PC-3 (cell line): ENCODE results near the gene BACH2. TPM values are rescaled to one million over a fixed set of nuclear protein-coding genes. Genes with fewer than 3 reads are reported as not detected.

Experiments
- ATAC-seq: fragments of 200-7000 bp; cut with Tn5 transposase; 2 replicates; pipeline ENCODE4 v1.9.1; 2020; ENCODE audit warnings: mild to moderate bottlenecking, moderate library complexity
- BruUV-seq: library from RNA; stranded (reverse); fragments of 400-500 nt; replicated peaks from 2 replicates; lab custom pipeline; 2021; lab: Mats Ljungman, UMichigan
- CTCF ChIA-PET: fragments of 300-600 bp; sonication (Branson Sonifier 250); formaldehyde crosslinking; loops from one replicate; lab custom pipeline; 2022; ENCODE audit warnings: antibody characterized with exemption; lab: Charles Lee
- POLR2A ChIA-PET: fragments of 300-600 bp; sonication (Branson Sonifier 250); formaldehyde crosslinking; loops from one replicate; lab custom pipeline; 2022; ENCODE audit warnings: antibody characterized with exemption; ENCODE audit not compliant: unreplicated experiment; lab: Charles Lee
- DNase-seq: peaks from one replicate; pipeline ENCODE4 v3.0.0-alpha.2; 2015
- H2AFZ ChIP-seq: fragments of 300-600 bp; sonication (generic); 2 replicates; pipeline ENCODE4 v1.6.0; 2016; ENCODE audit warnings: antibody characterized with exemption, low read length
- H3F3A ChIP-seq: fragments of 300-600 bp; sonication (generic); one replicate; pipeline ENCODE4 v1.6.0; 2017; ENCODE audit warnings: antibody characterized with exemption, low read length, control low read depth, mild to moderate bottlenecking; ENCODE audit not compliant: unreplicated experiment
- H3K27ac ChIP-seq: fragments of 300-600 bp; sonication (generic); 2 replicates; pipeline ENCODE4 v1.5.1; 2016; ENCODE audit warnings: mild to moderate bottlenecking, low read length
- H3K27me3 ChIP-seq: fragments of 300-600 bp; sonication (generic); 2 replicates; pipeline ENCODE4 v1.6.1; 2016; ENCODE audit warnings: low read length, mixed read lengths
- H3K36me3 ChIP-seq: fragments of 300-600 bp; sonication (generic); 2 replicates; pipeline ENCODE4 v1.6.1; 2016; ENCODE audit warnings: low read depth, mixed run types, low read length, mixed read lengths
- H3K4me1 ChIP-seq: fragments of 300-600 bp; sonication (generic); 2 replicates; pipeline ENCODE4 v1.5.1; 2016; ENCODE audit warnings: low read length; ENCODE audit not compliant: insufficient read depth
- H3K4me2 ChIP-seq: fragments of 300-600 bp; sonication (generic); 2 replicates; pipeline ENCODE4 v1.6.0; 2016; ENCODE audit warnings: low read length
- H3K4me3 ChIP-seq: fragments of 300-600 bp; sonication (generic); 2 replicates; pipeline ENCODE4 v1.5.1; 2016; ENCODE audit warnings: mild to moderate bottlenecking, low read length, mixed read lengths
- H3K79me2 ChIP-seq: fragments of 300-600 bp; sonication (generic); 2 replicates; pipeline ENCODE4 v1.6.1; 2017; ENCODE audit warnings: low read length, mixed read lengths
- H3K9ac ChIP-seq: fragments of 300-600 bp; sonication (generic); 2 replicates; pipeline ENCODE4 v1.6.0; 2016; ENCODE audit warnings: mild to moderate bottlenecking, low read length
- H3K9me2 ChIP-seq: fragments of 300-600 bp; sonication (generic); replicated peaks from 2 replicates; pipeline ENCODE4 v1.6.1; 2016; ENCODE audit warnings: mixed run types, low read length, mixed read lengths
- H3K9me3 ChIP-seq: fragments of 300-600 bp; sonication (generic); 2 replicates; pipeline ENCODE4 v1.6.1; 2016; ENCODE audit warnings: low read length, mixed read lengths
- H4K20me1 ChIP-seq: fragments of 300-600 bp; sonication (generic); 2 replicates; pipeline ENCODE4 v1.6.1; 2016; ENCODE audit warnings: low read length, mixed read lengths
- CTCF ChIP-seq: fragments of 300-600 bp; sonication (generic); conservative IDR thresholded peaks from 2 replicates; pipeline ENCODE4 v1.5.1; 2017; ENCODE audit warnings: antibody characterized with exemption, low read depth, mild to moderate bottlenecking, low read length
- EZH2 ChIP-seq: fragments of 300-600 bp; sonication (generic); IDR thresholded peaks from one replicate; pipeline ENCODE4 v1.6.1; 2017; ENCODE audit warnings: antibody characterized with exemption, mild to moderate bottlenecking, low read length; ENCODE audit not compliant: unreplicated experiment
- EZH2phosphoT487 ChIP-seq: fragments of 300-600 bp; sonication (generic); IDR thresholded peaks from 2 replicates; pipeline ENCODE4 v1.6.1; 2018; ENCODE audit warnings: mild to moderate bottlenecking, antibody characterized with exemption, low read length, borderline replicate concordance
- intact Hi-C: fragments of 100-400 bp; cut with micrococcal nuclease; formaldehyde crosslinking; loops from 2 replicates; pipeline ENCODE4 v1.9.0; 2023
- total RNA-seq: library from RNA; depleted of rRNA; stranded (reverse); fragments of >200 nt; gene quantifications from 2 replicates; pipeline ENCODE4 v1.2.3, GENCODE V29; 2014

The BACH2 gene
- total RNA-seq, 1 experiment from 2014 or later = 7.0 TPM

- no peaks in the 10 kb centered on the region for H3K36me3 ChIP-seq
- no peak overlapping the region for H2AFZ ChIP-seq
- intact Hi-C loops = loop anchor here (10.0 kb wide), 1 partner anchor 229 kb away; no protein-coding TSS in a partner anchor
- H3K9me2 ChIP-seq = no peaks in the 10 kb centered on the region
- no peak for TF ChIP-seq EZH2
- no peak for TF ChIP-seq EZH2phosphoT487
- TF ChIP-seq CTCF = no peak
- H3K9me3 ChIP-seq = no peaks in the 10 kb centered on the region
- H4K20me1 ChIP-seq = no peaks in the 10 kb centered on the region
- no peaks in the 10 kb centered on the region for H3F3A ChIP-seq
- BruUV-seq = no TSS peak
- CTCF ChIA-PET = no interaction called here
- H3K4me2 ChIP-seq = no peak overlapping the region
- no peak overlapping the region for H3K9ac ChIP-seq
- H3K27me3 ChIP-seq = no peaks in the 10 kb centered on the region
- no peak overlapping the region for H3K27ac ChIP-seq
- no peaks in the 10 kb centered on the region for H3K79me2 ChIP-seq
- no peak for ATAC-seq
- POLR2A ChIA-PET = no interaction called here
- DNase-seq = no peak
- H3K4me3 ChIP-seq = no peak overlapping the region
- 0 out of 2 replicates have a peak, but pooled peaks cover 4% of the 10 kb centered on the region for H3K4me1 ChIP-seq
These were observed 123.2 kb downstream of the BACH2 start for GRCh38 chr6:90173262-90173925.

- no peak overlapping the region for H3K9ac ChIP-seq
- no peaks in the 10 kb centered on the region for H3K27me3 ChIP-seq
- no peak overlapping the region for H3K4me3 ChIP-seq
- no peak overlapping the region for H2AFZ ChIP-seq
- TF ChIP-seq EZH2 = no peak
- TF ChIP-seq EZH2phosphoT487 = no peak
- TF ChIP-seq CTCF = no peak
- no peaks in the 10 kb centered on the region for H3K9me3 ChIP-seq
- intact Hi-C loops = loop anchor here (10.0 kb wide), 1 partner anchor 226 kb away; no protein-coding TSS in a partner anchor
- no peak for DNase-seq
- H3K9me2 ChIP-seq = no peaks in the 10 kb centered on the region
- ChIA-PET CTCF (no interaction called here), POLR2A (no interaction called here)
- no peak overlapping the region for H3K27ac ChIP-seq
- H3K79me2 ChIP-seq = no peaks in the 10 kb centered on the region
- H3K4me1 ChIP-seq = 0 out of 2 replicates have a peak, but pooled peaks cover 4% of the 10 kb centered on the region
- no peak for ATAC-seq
- H3K36me3 ChIP-seq = no peaks in the 10 kb centered on the region
- no peak overlapping the region for H3K4me2 ChIP-seq
- no peaks in the 10 kb centered on the region for H4K20me1 ChIP-seq
- BruUV-seq = no TSS peak
- H3F3A ChIP-seq = no peaks in the 10 kb centered on the region
These were observed 126.0 kb downstream of the BACH2 start for GRCh38 chr6:90170601-90171000.

DNA sequence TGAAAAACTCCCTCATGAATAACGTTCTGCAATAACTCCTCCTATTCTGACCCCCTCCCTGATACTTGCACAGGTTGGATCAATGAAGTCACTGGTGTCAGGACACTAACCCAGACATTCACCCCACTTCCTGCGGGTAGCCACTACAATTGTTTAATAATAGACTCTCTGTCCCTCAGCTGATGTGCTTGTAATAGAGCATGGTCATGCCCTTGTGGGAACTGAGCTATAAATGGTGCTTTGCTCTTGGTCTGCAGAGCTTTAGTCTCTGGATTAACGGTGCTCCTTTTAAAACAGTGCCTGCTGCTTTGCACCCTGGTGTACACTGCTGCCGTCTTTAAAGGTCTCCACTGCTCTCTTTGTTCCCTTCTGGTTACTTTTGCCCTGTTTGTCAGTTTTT is 127.3 kb downstream of the BACH2 start:
- Histone ChIP-seq H2AFZ (no peak overlapping the region), H3K27ac (no peak overlapping the region), H3K4me2 (no peak overlapping the region), H3K27me3 (no peaks in the 10 kb centered on the region), H3K9me3 (no peaks in the 10 kb centered on the region), H3K9me2 (no peaks in the 10 kb centered on the region), H4K20me1 (no peaks in the 10 kb centered on the region), H3K9ac (no peak overlapping the region), H3K36me3 (no peaks in the 10 kb centered on the region), H3K79me2 (no peaks in the 10 kb centered on the region), H3K4me3 (no peak overlapping the region), H3K4me1 (0 out of 2 replicates have a peak, but pooled peaks cover 4% of the 10 kb centered on the region), H3F3A (no peaks in the 10 kb centered on the region)
- TF ChIP-seq EZH2 = no peak
- no peak for TF ChIP-seq CTCF
- TF ChIP-seq EZH2phosphoT487 = no peak
- intact Hi-C loops = no loop called here
- POLR2A ChIA-PET = no interaction called here
- no peak for ATAC-seq
- no peak for DNase-seq
- CTCF ChIA-PET = no interaction called here
- BruUV-seq = no TSS peak
